ENCODE results near the gene SPTY2D1. TPM values are rescaled to one million over a fixed set of nuclear protein-coding genes. Genes with fewer than 3 reads are reported as not detected.

SPTY2D1 gene
- total RNA-seq, 1 experiment from 2014 or later = 15.6 TPM

- peaks cover 22% of the 10 kb centered on the region; the same call in 1 of the 2 replicates for H3K4me1 ChIP-seq (ENCODE audit: insufficient read depth, low read length)
- peak overlapping the region; percentile 70 for H3K4me2 ChIP-seq (ENCODE audit: low read length)
- ATAC-seq (peak; percentile 90), DNase-seq (peak; percentile 82)
- H3K27me3 ChIP-seq (ENCODE audit: low read length) = no peaks in the 10 kb centered on the region
- no peaks in the 10 kb centered on the region for H3K9me3 ChIP-seq (ENCODE audit: low read length)
- H3K27ac ChIP-seq (ENCODE audit: low read length) = peak overlapping the region; percentile 76
- H4K20me1 ChIP-seq (ENCODE audit: low read length) = no peaks in the 10 kb centered on the region
- no TSS peak for BruUV-seq (replicated peaks)
- H3K9me2 ChIP-seq (replicated peaks; ENCODE audit: low read length) = no peaks in the 10 kb centered on the region
- peak overlapping the region; percentile 45 for H3K4me3 ChIP-seq (ENCODE audit: low read length)
- peaks cover 5% of the 10 kb centered on the region for H3F3A ChIP-seq (ENCODE audit: low read length, unreplicated experiment)
- ChIA-PET POLR2A (ENCODE audit: unreplicated experiment) (interaction anchor here (0.7 to 0.9 kb wide), 2 partner anchors 9 to 23 kb away, joined by 3 to 5 read pairs; partner anchors contain the start of gene UEVLD), CTCF (interaction anchor here (1.1 kb wide), 1 partner anchor 39 kb away, joined by 3 read pairs; no protein-coding TSS in a partner anchor)
- H3K79me2 ChIP-seq (ENCODE audit: low read length) = 0 out of 2 replicates have a peak, but pooled peaks cover 6% of the 10 kb centered on the region
- intact Hi-C loops (cut with micrococcal nuclease) = loop anchor here (5.0 kb wide), 1 partner anchor 47 kb away; no protein-coding TSS in a partner anchor
- H3K9ac ChIP-seq (ENCODE audit: low read length) = peak overlapping the region; percentile 37
- peak overlapping the region; percentile 71 for H2AFZ ChIP-seq (ENCODE audit: low read length)
- peaks cover 3% of the 10 kb centered on the region for H3K36me3 ChIP-seq (ENCODE audit: low read depth, low read length)
- TF ChIP-seq EZH2phosphoT487 (IDR thresholded peaks at IDR 0.05; ENCODE audit: borderline replicate concordance, low read length) = no peak
- no peak for TF ChIP-seq CTCF (conservative IDR thresholded peaks at IDR 0.05; ENCODE audit: low read depth, low read length)
- TF ChIP-seq EZH2 (IDR thresholded peaks at IDR 0.05; ENCODE audit: low read length, unreplicated experiment) = no peak
These were observed 55.1 kb downstream of the SPTY2D1 start for GRCh38 chr11:18578975-18579598.

DNA sequence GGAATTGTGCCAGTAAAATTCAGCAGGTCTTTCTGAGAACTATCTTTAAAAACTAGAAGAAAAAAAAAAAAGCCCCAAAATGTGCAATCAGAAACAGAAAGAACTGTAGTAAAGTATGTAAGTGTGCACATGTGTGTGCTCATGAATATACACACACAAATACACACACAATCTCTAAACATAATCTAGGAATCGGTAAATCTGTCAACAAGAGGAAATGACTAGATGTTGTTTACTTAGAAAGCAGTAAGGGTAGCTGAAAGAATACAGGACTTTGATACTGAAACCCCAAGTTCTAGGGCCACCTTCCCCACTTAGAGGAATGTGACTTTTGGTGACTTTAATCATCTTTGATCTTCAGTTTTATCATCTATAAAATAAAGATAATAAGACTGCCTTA lies 58.8 kb downstream of the SPTY2D1 start:
- no peak overlapping the region for H3K4me2 ChIP-seq (ENCODE audit: low read length)
- no TSS peak for BruUV-seq (replicated peaks)
- H3K27me3 ChIP-seq (ENCODE audit: low read length) = no peaks in the 10 kb centered on the region
- no peaks in the 10 kb centered on the region for H3K9me2 ChIP-seq (replicated peaks; ENCODE audit: low read length)
- H3K36me3 ChIP-seq (ENCODE audit: low read depth, low read length) = peaks cover 3% of the 10 kb centered on the region
- DNase-seq (peak; percentile 33), ATAC-seq (no peak)
- no peak overlapping the region for H3K9ac ChIP-seq (ENCODE audit: low read length)
- no peak overlapping the region for H3K27ac ChIP-seq (ENCODE audit: low read length)
- H3F3A ChIP-seq (ENCODE audit: low read length, unreplicated experiment) = peaks cover 5% of the 10 kb centered on the region
- ChIA-PET CTCF (no interaction called here), POLR2A (ENCODE audit: unreplicated experiment) (interaction anchor here (0.7 kb wide), 1 partner anchor 174 kb away, joined by 4 read pairs; no protein-coding TSS in a partner anchor)
- intact Hi-C loops (cut with micrococcal nuclease) = loop anchor here (5.0 kb wide), 1 partner anchor 43 kb away; no protein-coding TSS in a partner anchor
- H3K9me3 ChIP-seq (ENCODE audit: low read length) = no peaks in the 10 kb centered on the region
- 0 out of 2 replicates have a peak, but pooled peaks cover 3% of the 10 kb centered on the region for H3K79me2 ChIP-seq (ENCODE audit: low read length)
- H4K20me1 ChIP-seq (ENCODE audit: low read length) = no peaks in the 10 kb centered on the region
- TF ChIP-seq EZH2 (IDR thresholded peaks at IDR 0.05; ENCODE audit: low read length, unreplicated experiment) (no peak), EZH2phosphoT487 (IDR thresholded peaks at IDR 0.05; ENCODE audit: borderline replicate concordance, low read length) (no peak), CTCF (conservative IDR thresholded peaks at IDR 0.05; ENCODE audit: low read depth, low read length) (no peak)
- peaks cover 20% of the 10 kb centered on the region; the same call in 1 of the 2 replicates for H3K4me1 ChIP-seq (ENCODE audit: insufficient read depth, low read length)
- no peak overlapping the region for H2AFZ ChIP-seq (ENCODE audit: low read length)
- H3K4me3 ChIP-seq (ENCODE audit: low read length) = no peak overlapping the region

DNA sequence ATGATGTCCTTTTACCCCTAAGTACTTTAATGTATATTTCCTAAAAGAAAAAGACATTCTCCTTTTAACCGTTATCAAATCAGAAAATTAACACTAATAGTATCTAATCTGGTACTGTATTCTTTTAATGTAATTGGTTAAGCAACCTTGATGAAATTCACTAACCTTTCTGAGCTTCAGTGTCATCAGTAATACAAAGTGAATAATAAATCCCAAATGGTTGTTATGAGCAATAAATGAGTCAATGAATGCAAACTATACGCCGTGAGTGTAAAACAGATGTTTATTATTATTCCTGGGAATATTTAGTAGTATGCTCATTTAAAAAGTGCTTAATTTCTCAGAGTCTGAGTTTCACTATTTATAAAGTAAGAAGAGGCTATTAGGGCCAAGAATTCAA lies 67.1 kb downstream of the SPTY2D1 start:
- Histone ChIP-seq H3K4me1 (ENCODE audit: insufficient read depth, low read length) (peaks cover 15% of the 10 kb centered on the region; the same call in 1 of the 2 replicates), H3K27ac (ENCODE audit: low read length) (no peak overlapping the region), H3K9ac (ENCODE audit: low read length) (no peak overlapping the region), H3K9me3 (ENCODE audit: low read length) (no peaks in the 10 kb centered on the region), H3K4me2 (ENCODE audit: low read length) (no peak overlapping the region), H3K27me3 (ENCODE audit: low read length) (no peaks in the 10 kb centered on the region), H3K36me3 (ENCODE audit: low read depth, low read length) (peaks cover 10% of the 10 kb centered on the region; the same call in 1 of the 2 replicates), H3K79me2 (ENCODE audit: low read length) (no peaks in the 10 kb centered on the region), H3K4me3 (ENCODE audit: low read length) (no peak overlapping the region), H4K20me1 (ENCODE audit: low read length) (no peaks in the 10 kb centered on the region), H3F3A (ENCODE audit: low read length, unreplicated experiment) (no peaks in the 10 kb centered on the region), H3K9me2 (replicated peaks; ENCODE audit: low read length) (no peaks in the 10 kb centered on the region), H2AFZ (ENCODE audit: low read length) (no peak overlapping the region)
- peak; percentile 48; the same call in 1 of the 2 replicates for ATAC-seq
- ChIA-PET CTCF (no interaction called here), POLR2A (ENCODE audit: unreplicated experiment) (no interaction called here)
- TF ChIP-seq EZH2phosphoT487 (IDR thresholded peaks at IDR 0.05; ENCODE audit: borderline replicate concordance, low read length) (no peak), CTCF (conservative IDR thresholded peaks at IDR 0.05; ENCODE audit: low read depth, low read length) (no peak), EZH2 (IDR thresholded peaks at IDR 0.05; ENCODE audit: low read length, unreplicated experiment) (no peak)
- no peak for DNase-seq
- intact Hi-C loops (cut with micrococcal nuclease) = no loop called here
- BruUV-seq (replicated peaks) = no TSS peak

Data from PC-3 (cell line).